ENCODE results near the gene CCDC127. TPM values are rescaled to one million over a fixed set of nuclear protein-coding genes. Genes with fewer than 3 reads are reported as not detected.

CCDC127 gene
- total RNA-seq, 2 donors from 2014 or later = 2.7 to 7.8 TPM

- Histone ChIP-seq H3K4me1 (ENCODE audit: control insufficient read depth in 1 of 2, low read depth in 2 of 2) (no peaks in the 10 kb centered on the region), H3K4me3 (no peak overlapping the region), H3K36me3 (no peaks in the 10 kb centered on the region), H3K9me3 (no peaks in the 10 kb centered on the region), H3K27ac (no peak overlapping the region), H3K27me3 (replicated peaks; ENCODE audit: insufficient read depth) (no peaks in the 10 kb centered on the region)
- no peak for TF ChIP-seq CTCF (IDR thresholded peaks at IDR 0.05)
- no peak for DNase-seq (ENCODE audit: low spot score)
- ATAC-seq (ENCODE audit: insufficient number of reproducible peaks, low FRiP score, low read depth) = no peak
Observed at GRCh38 chr5:181160-181559, 36.8 kb downstream of the CCDC127 start.

GRCh38 chr5:180286-180918, 37.6 kb downstream of the CCDC127 start:
- Histone ChIP-seq H3K27ac (no peak overlapping the region), H3K4me3 (no peak overlapping the region), H3K27me3 (replicated peaks; ENCODE audit: insufficient read depth) (no peaks in the 10 kb centered on the region), H3K36me3 (no peaks in the 10 kb centered on the region), H3K4me1 (ENCODE audit: control insufficient read depth in 1 of 2, low read depth in 2 of 2) (no peaks in the 10 kb centered on the region), H3K9me3 (no peaks in the 10 kb centered on the region)
- TF ChIP-seq CTCF (IDR thresholded peaks at IDR 0.05) = no peak
- ATAC-seq (ENCODE audit: insufficient number of reproducible peaks, low FRiP score, low read depth) (no peak), DNase-seq (ENCODE audit: low spot score) (no peak)

- Histone ChIP-seq H3K9me3 (no peaks in the 10 kb centered on the region), H3K27ac (no peak overlapping the region), H3K4me1 (ENCODE audit: control insufficient read depth in 1 of 2, low read depth in 2 of 2) (no peaks in the 10 kb centered on the region), H3K36me3 (no peaks in the 10 kb centered on the region), H3K27me3 (replicated peaks; ENCODE audit: insufficient read depth) (no peaks in the 10 kb centered on the region), H3K4me3 (no peak overlapping the region)
- TF ChIP-seq CTCF (IDR thresholded peaks at IDR 0.05) = no peak
- no peak for ATAC-seq (ENCODE audit: insufficient number of reproducible peaks, low FRiP score, low read depth)
- no peak for DNase-seq (ENCODE audit: low spot score)
Observed at GRCh38 chr5:179401-179800, 38.6 kb downstream of the CCDC127 start.

- no peak for DNase-seq (ENCODE audit: low spot score)
- Histone ChIP-seq H3K4me3 (no peak overlapping the region), H3K4me1 (ENCODE audit: control insufficient read depth in 1 of 2, low read depth in 2 of 2) (no peaks in the 10 kb centered on the region), H3K27me3 (replicated peaks; ENCODE audit: insufficient read depth) (no peaks in the 10 kb centered on the region), H3K9me3 (no peaks in the 10 kb centered on the region), H3K27ac (no peak overlapping the region), H3K36me3 (no peaks in the 10 kb centered on the region)
- no peak for ATAC-seq (ENCODE audit: insufficient number of reproducible peaks, low FRiP score, low read depth)
- TF ChIP-seq CTCF (IDR thresholded peaks at IDR 0.05) = no peak
Observed at GRCh38 chr5:178110-178509, 39.8 kb downstream of the CCDC127 start.

GRCh38 chr5:176296-176823, 41.6 kb downstream of the CCDC127 start:
- Histone ChIP-seq H3K4me3 (no peak overlapping the region), H3K27ac (no peak overlapping the region), H3K36me3 (no peaks in the 10 kb centered on the region), H3K4me1 (ENCODE audit: control insufficient read depth in 1 of 2, low read depth in 2 of 2) (no peaks in the 10 kb centered on the region), H3K27me3 (replicated peaks; ENCODE audit: insufficient read depth) (no peaks in the 10 kb centered on the region), H3K9me3 (no peaks in the 10 kb centered on the region)
- ATAC-seq (ENCODE audit: insufficient number of reproducible peaks, low FRiP score, low read depth) (no peak), DNase-seq (ENCODE audit: low spot score) (no peak)
- no peak for TF ChIP-seq CTCF (IDR thresholded peaks at IDR 0.05)
